Measurements from ENCODE around the gene KIR3DL3. TPM values are rescaled to one million over a fixed set of nuclear protein-coding genes. Genes with fewer than 3 reads are reported as not detected.
"Not testable (repeated sequence)": the region's sequence is repeated elsewhere in the genome, so short reads cannot be mapped to it uniquely, and the experiment has no call there.

KIR3DL3 gene
- total RNA-seq, 5 donors from 2014 or later (not counting 1 experiment from before 2014, with no cell fraction given), result not detected

GRCh38 chr19:54756204-54757110 is 32.2 kb downstream of the KIR3DL3 start:
- WGBS (ENCODE audit: insufficient coverage), result 89% methylated on average over 8 of the region's 12 CpGs

GRCh38 chr19:54758577-54758976 is 34.3 kb downstream of the KIR3DL3 start:
- CTCF ChIA-PET; H3K4me3 ChIP-seq (ENCODE audit: control insufficient read depth in 1 of 2, extremely low read depth in 1 of 2, low read length in 1 of 2); H3K9me3 Mint-ChIP-seq; H3K4me1 ChIP-seq (ENCODE audit: control insufficient read depth in 1 of 2, extremely low read depth in 1 of 2, insufficient read depth in 2 of 2, low read length in 2 of 2); ATAC-seq (replicated peaks in 1 of 4); DNase-seq; H3K4me3 Mint-ChIP-seq; H3K27ac ChIP-seq (ENCODE audit: low read length); H3K27me3 Mint-ChIP-seq; POLR2A ChIA-PET; H3K4me1 Mint-ChIP-seq; H3K36me3 Mint-ChIP-seq; H3K27ac Mint-ChIP-seq; H3K9me3 ChIP-seq; H3K36me3 ChIP-seq (ENCODE audit: control insufficient read depth in 2 of 2, extremely low read depth in 1 of 2, insufficient read depth in 1 of 2, low read length in 1 of 2): not testable (repeated sequence)
- H3K27me3 ChIP-seq (replicated peaks in 1 of 2; ENCODE audit: control insufficient read depth in 2 of 2, extremely low read depth in 1 of 2, insufficient read depth in 2 of 2, low read length in 1 of 2), result peaks cover 0 to 12% of the 10 kb centered on the region in 2 experiments
- 64% methylated on average over 4 of the region's 6 CpGs for whole genome bisulfite sequencing (ENCODE audit: insufficient coverage)

More at GRCh38 chr19:54756204-54757110, 32.2 kb downstream of the KIR3DL3 start:
- H3K27me3 Mint-ChIP-seq; H3K9me3 Mint-ChIP-seq; H3K4me3 Mint-ChIP-seq; H3K36me3 ChIP-seq (ENCODE audit: control insufficient read depth in 2 of 2, extremely low read depth in 1 of 2, insufficient read depth in 1 of 2, low read length in 1 of 2); ATAC-seq (replicated peaks in 1 of 4); CTCF ChIA-PET; H3K27ac ChIP-seq (ENCODE audit: low read length); H3K4me1 ChIP-seq (ENCODE audit: control insufficient read depth in 1 of 2, extremely low read depth in 1 of 2, insufficient read depth in 2 of 2, low read length in 2 of 2); H3K36me3 Mint-ChIP-seq; H3K27ac Mint-ChIP-seq; POLR2A ChIA-PET; H3K4me1 Mint-ChIP-seq; H3K9me3 ChIP-seq; H3K4me3 ChIP-seq (ENCODE audit: control insufficient read depth in 1 of 2, extremely low read depth in 1 of 2, low read length in 1 of 2): not testable (repeated sequence)
- peak in 2 of 35 experiments; percentile 8 to 22 for DNase-seq
- H3K27me3 ChIP-seq (replicated peaks in 1 of 2; ENCODE audit: control insufficient read depth in 2 of 2, extremely low read depth in 1 of 2, insufficient read depth in 2 of 2, low read length in 1 of 2), result peaks cover 0 to 12% of the 10 kb centered on the region in 2 experiments

- H3K27me3 Mint-ChIP-seq; H3K27me3 ChIP-seq (replicated peaks in 1 of 2; ENCODE audit: control insufficient read depth in 2 of 2, extremely low read depth in 1 of 2, insufficient read depth in 2 of 2, low read length in 1 of 2); H3K9me3 ChIP-seq; H3K4me3 ChIP-seq (ENCODE audit: control insufficient read depth in 1 of 2, extremely low read depth in 1 of 2, low read length in 1 of 2); H3K27ac Mint-ChIP-seq; POLR2A ChIA-PET; H3K4me1 Mint-ChIP-seq; H3K4me1 ChIP-seq (ENCODE audit: control insufficient read depth in 1 of 2, extremely low read depth in 1 of 2, insufficient read depth in 2 of 2, low read length in 2 of 2); CTCF ChIA-PET; ATAC-seq (replicated peaks in 1 of 4); H3K36me3 ChIP-seq (ENCODE audit: control insufficient read depth in 2 of 2, extremely low read depth in 1 of 2, insufficient read depth in 1 of 2, low read length in 1 of 2); H3K27ac ChIP-seq (ENCODE audit: low read length); H3K36me3 Mint-ChIP-seq; H3K9me3 Mint-ChIP-seq; H3K4me3 Mint-ChIP-seq: not testable (repeated sequence)
- WGBS (ENCODE audit: insufficient coverage), result 71% methylated on average over 6 of the region's 8 CpGs
- DNase-seq, result peak in 1 of 35 experiments; percentile 2
Measured at GRCh38 chr19:54764219-54764618, 40.0 kb downstream of the KIR3DL3 start.

GRCh38 chr19:54766464-54766863 is 42.2 kb downstream of the KIR3DL3 start:
- H3K36me3 Mint-ChIP-seq; H3K27me3 ChIP-seq (replicated peaks in 1 of 2; ENCODE audit: control insufficient read depth in 2 of 2, extremely low read depth in 1 of 2, insufficient read depth in 2 of 2, low read length in 1 of 2); ATAC-seq (replicated peaks in 1 of 4); H3K9me3 Mint-ChIP-seq; H3K4me1 ChIP-seq (ENCODE audit: control insufficient read depth in 1 of 2, extremely low read depth in 1 of 2, insufficient read depth in 2 of 2, low read length in 2 of 2); CTCF ChIA-PET; H3K9me3 ChIP-seq; H3K4me1 Mint-ChIP-seq; POLR2A ChIA-PET; DNase-seq; H3K27me3 Mint-ChIP-seq; H3K4me3 ChIP-seq (ENCODE audit: control insufficient read depth in 1 of 2, extremely low read depth in 1 of 2, low read length in 1 of 2); H3K27ac Mint-ChIP-seq; H3K36me3 ChIP-seq (ENCODE audit: control insufficient read depth in 2 of 2, extremely low read depth in 1 of 2, insufficient read depth in 1 of 2, low read length in 1 of 2); H3K27ac ChIP-seq (ENCODE audit: low read length); H3K4me3 Mint-ChIP-seq: not testable (repeated sequence)
- WGBS (ENCODE audit: insufficient coverage), result no CpG with 5 or more reads among the region's 4 CpGs

- H3K9me3 ChIP-seq; H3K36me3 ChIP-seq (ENCODE audit: control insufficient read depth in 2 of 2, extremely low read depth in 1 of 2, insufficient read depth in 1 of 2, low read length in 1 of 2); POLR2A ChIA-PET; H3K27me3 Mint-ChIP-seq; DNase-seq; H3K27ac Mint-ChIP-seq; H3K36me3 Mint-ChIP-seq; H3K4me1 Mint-ChIP-seq; H3K27ac ChIP-seq (ENCODE audit: low read length); H3K4me1 ChIP-seq (ENCODE audit: control insufficient read depth in 1 of 2, extremely low read depth in 1 of 2, insufficient read depth in 2 of 2, low read length in 2 of 2); H3K27me3 ChIP-seq (replicated peaks in 1 of 2; ENCODE audit: control insufficient read depth in 2 of 2, extremely low read depth in 1 of 2, insufficient read depth in 2 of 2, low read length in 1 of 2); ATAC-seq (replicated peaks in 1 of 4); CTCF ChIA-PET; H3K9me3 Mint-ChIP-seq; H3K4me3 Mint-ChIP-seq; H3K4me3 ChIP-seq (ENCODE audit: control insufficient read depth in 1 of 2, extremely low read depth in 1 of 2, low read length in 1 of 2): not testable (repeated sequence)
- 94% methylated on average over 12 of the region's 15 CpGs for WGBS (ENCODE audit: insufficient coverage)
Measured at GRCh38 chr19:54769646-54770045, 45.4 kb downstream of the KIR3DL3 start, which contains the start of gene KIR2DL1. TSS of gene KIR2DL1 (plus strand) at chr19:54769793. CDS start at chr19:54769851, 58 bp downstream.

- H3K9me3 ChIP-seq; H3K4me3 Mint-ChIP-seq; ATAC-seq (replicated peaks in 1 of 4); H3K27ac Mint-ChIP-seq; H3K4me1 Mint-ChIP-seq; H3K4me3 ChIP-seq (ENCODE audit: control insufficient read depth in 1 of 2, extremely low read depth in 1 of 2, low read length in 1 of 2); H3K27me3 ChIP-seq (replicated peaks in 1 of 2; ENCODE audit: control insufficient read depth in 2 of 2, extremely low read depth in 1 of 2, insufficient read depth in 2 of 2, low read length in 1 of 2); DNase-seq; H3K27me3 Mint-ChIP-seq; H3K27ac ChIP-seq (ENCODE audit: low read length); H3K36me3 Mint-ChIP-seq; CTCF ChIA-PET; H3K9me3 Mint-ChIP-seq; H3K36me3 ChIP-seq (ENCODE audit: control insufficient read depth in 2 of 2, extremely low read depth in 1 of 2, insufficient read depth in 1 of 2, low read length in 1 of 2); POLR2A ChIA-PET; H3K4me1 ChIP-seq (ENCODE audit: control insufficient read depth in 1 of 2, extremely low read depth in 1 of 2, insufficient read depth in 2 of 2, low read length in 2 of 2): not testable (repeated sequence)
- WGBS (ENCODE audit: insufficient coverage), result 92% methylated on average over 3 of the region's 4 CpGs
Measured at GRCh38 chr19:54770511-54770910, 46.3 kb downstream of the KIR3DL3 start.
